ENCODE results near the gene AP5S1.

The AP5S1 gene

DNA sequence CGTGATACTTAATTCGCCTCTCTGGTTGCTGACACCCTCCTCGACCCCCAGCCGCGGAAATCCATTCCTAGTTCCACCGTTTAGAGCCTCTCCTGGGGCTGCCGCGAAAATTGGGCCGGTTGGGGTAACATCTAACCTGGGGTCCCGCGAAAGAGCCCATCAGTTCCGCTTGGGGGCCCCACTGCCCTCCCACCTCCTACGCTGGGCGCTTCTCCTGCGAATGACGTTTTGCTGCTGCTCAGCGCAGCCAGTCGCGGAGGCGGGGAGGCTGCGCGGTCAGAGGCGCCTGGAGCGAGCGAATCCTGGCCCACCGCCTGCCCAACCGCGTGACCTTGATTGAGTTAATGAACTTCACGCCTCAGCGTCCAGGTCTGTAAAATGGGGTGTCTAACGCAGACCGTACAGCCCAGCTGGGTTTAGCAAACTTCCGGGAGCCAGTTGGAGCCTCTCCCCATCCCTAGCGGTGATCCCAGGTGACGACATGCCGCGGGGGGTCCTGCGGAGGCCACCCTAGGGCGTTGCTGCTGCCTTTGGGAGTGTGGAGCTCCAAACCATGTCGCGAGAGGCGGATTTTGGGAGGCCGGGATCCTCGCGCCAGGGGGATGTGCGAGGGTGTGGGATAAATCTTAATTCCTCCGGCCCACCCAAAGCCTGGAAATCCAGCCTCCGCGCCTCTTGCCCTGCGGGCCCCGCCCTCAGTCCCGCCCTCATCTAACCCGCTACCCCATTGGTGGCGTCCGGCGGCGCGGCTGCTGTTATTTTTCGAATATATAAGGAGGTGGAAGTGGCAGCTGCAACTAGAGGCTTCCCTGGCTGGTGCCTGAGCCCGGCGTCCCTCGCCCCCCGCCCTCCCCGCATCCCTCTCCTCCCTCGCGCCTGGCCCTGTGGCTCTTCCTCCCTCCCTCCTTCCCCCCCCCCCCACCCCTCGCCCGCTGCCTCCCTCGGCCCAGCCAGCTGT, 24.6 kb upstream of the AP5S1 start, which contains the start of gene CDC25B:
Gene CDC25B, plus strand, starts transcription at position 800 of the 958 bp plus-strand sequence. CDS start 222 bp downstream, outside the sequence.
- WGBS (ENCODE audit: extremely low coverage, insufficient coverage, low lambda C conversion rate) = no CpG with 5 or more reads among the region's 69 CpGs
- peak within 1 kb of the TSS; percentile 99 for H3K4me2 ChIP-seq (ENCODE audit: low read length)
- H3K4me1 ChIP-seq (ENCODE audit: control insufficient read depth, low read depth, low read length) = peaks cover 13% of the 10 kb centered on the region
- peak within 1 kb of the TSS; percentile 66 for H3K23ac ChIP-seq (ENCODE audit: low read length)
- H3K9ac ChIP-seq (ENCODE audit: low read length) = peak within 1 kb of the TSS; percentile 89
- H2BK15ac ChIP-seq (replicated peaks; ENCODE audit: low read depth) = no peak within 1 kb of the TSS
- H2BK120ac ChIP-seq (ENCODE audit: low read depth, low read length) = no peak within 1 kb of the TSS
- H4K8ac ChIP-seq (ENCODE audit: low read depth, low read length) = no peak within 1 kb of the TSS
- peak within 1 kb of the TSS; percentile 86 for H3K18ac ChIP-seq (ENCODE audit: low read length)
- H3K79me2 ChIP-seq (ENCODE audit: control insufficient read depth, insufficient read depth, low read length) = no peaks in the 10 kb centered on the region
- H3K27me3 ChIP-seq (ENCODE audit: insufficient read depth, low read length, poor library complexity) = no peaks in the 10 kb centered on the region
- no peak within 1 kb of the TSS for H4K5ac ChIP-seq (ENCODE audit: low read length)
- peak within 1 kb of the TSS; percentile 66 for H3K4ac ChIP-seq (ENCODE audit: low read depth, low read length)
- no peaks in the 10 kb centered on the region for H3K36me3 ChIP-seq (ENCODE audit: control insufficient read depth, insufficient read depth, low read length)
- peak; percentile 94 for DNase-seq
- peak within 1 kb of the TSS; percentile 98 for H3K56ac ChIP-seq (ENCODE audit: low read length)
- H2BK5ac ChIP-seq (ENCODE audit: low read length) = peak within 1 kb of the TSS; percentile 49
- H3K79me1 ChIP-seq (ENCODE audit: low read length) = peaks cover 1% of the 10 kb centered on the region
- peak within 1 kb of the TSS; percentile 68 for H3K4me3 ChIP-seq (ENCODE audit: low read length)
- H3K27ac ChIP-seq (ENCODE audit: low read depth, low read length) = peak within 1 kb of the TSS; percentile 42
- H2AK5ac ChIP-seq (ENCODE audit: low read length) = peak within 1 kb of the TSS; percentile 45

- no peak overlapping the region for H2BK15ac ChIP-seq (replicated peaks; ENCODE audit: low read depth)
- peak overlapping the region; percentile 47 for H3K4me2 ChIP-seq (ENCODE audit: low read length)
- H4K5ac ChIP-seq (ENCODE audit: low read length) = no peak overlapping the region
- peak overlapping the region; percentile 86 for H3K18ac ChIP-seq (ENCODE audit: low read length)
- H3K27ac ChIP-seq (ENCODE audit: low read depth, low read length) = peak overlapping the region; percentile 42
- H3K23ac ChIP-seq (ENCODE audit: low read length) = peak overlapping the region; percentile 66
- H3K4me3 ChIP-seq (ENCODE audit: low read length) = peak overlapping the region; percentile 64
- H3K27me3 ChIP-seq (ENCODE audit: insufficient read depth, low read length, poor library complexity) = no peaks in the 10 kb centered on the region
- peak overlapping the region; percentile 66 for H3K4ac ChIP-seq (ENCODE audit: low read depth, low read length)
- no peaks in the 10 kb centered on the region for H3K36me3 ChIP-seq (ENCODE audit: control insufficient read depth, insufficient read depth, low read length)
- no CpG with 5 or more reads among the region's 33 CpGs for WGBS (ENCODE audit: extremely low coverage, insufficient coverage, low lambda C conversion rate)
- DNase-seq = no peak
- H3K79me2 ChIP-seq (ENCODE audit: control insufficient read depth, insufficient read depth, low read length) = no peaks in the 10 kb centered on the region
- H2BK120ac ChIP-seq (ENCODE audit: low read depth, low read length) = no peak overlapping the region
- no peak overlapping the region for H2AK5ac ChIP-seq (ENCODE audit: low read length)
- H3K4me1 ChIP-seq (ENCODE audit: control insufficient read depth, low read depth, low read length) = peaks cover 13% of the 10 kb centered on the region
- no peak overlapping the region for H4K8ac ChIP-seq (ENCODE audit: low read depth, low read length)
- H3K79me1 ChIP-seq (ENCODE audit: low read length) = peaks cover 1% of the 10 kb centered on the region
- H3K9ac ChIP-seq (ENCODE audit: low read length) = peak overlapping the region; percentile 82
- peak overlapping the region; percentile 90 for H3K56ac ChIP-seq (ENCODE audit: low read length)
- no peak overlapping the region for H2BK5ac ChIP-seq (ENCODE audit: low read length)
Observed at GRCh38 chr20:3796477-3797225, 23.7 kb upstream of the AP5S1 start.

DNA sequence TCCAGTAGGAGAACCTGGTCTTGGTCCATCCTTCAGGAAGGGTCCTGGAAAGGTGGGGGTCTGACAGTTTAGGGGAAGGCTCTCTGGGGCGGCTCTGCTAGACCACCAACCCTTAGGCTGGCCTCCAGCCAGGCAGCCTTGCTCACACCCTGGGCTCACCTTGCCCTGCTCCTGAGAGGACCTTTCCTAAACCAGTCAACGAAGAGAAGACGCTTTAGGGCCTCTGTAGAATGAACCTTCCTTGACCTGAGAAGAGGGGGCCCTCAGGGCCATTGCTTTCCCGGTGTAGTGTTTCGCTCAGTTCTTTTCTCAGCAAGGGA, 23.2 kb upstream of the AP5S1 start:
- peak overlapping the region; percentile 82 for H3K9ac ChIP-seq (ENCODE audit: low read length)
- no peaks in the 10 kb centered on the region for H3K79me2 ChIP-seq (ENCODE audit: control insufficient read depth, insufficient read depth, low read length)
- H3K4me3 ChIP-seq (ENCODE audit: low read length) = no peak overlapping the region
- H3K56ac ChIP-seq (ENCODE audit: low read length) = peak overlapping the region; percentile 90
- H3K36me3 ChIP-seq (ENCODE audit: control insufficient read depth, insufficient read depth, low read length) = no peaks in the 10 kb centered on the region
- DNase-seq = no peak
- H2BK15ac ChIP-seq (replicated peaks; ENCODE audit: low read depth) = no peak overlapping the region
- H2BK5ac ChIP-seq (ENCODE audit: low read length) = no peak overlapping the region
- no CpG with 5 or more reads among the region's 5 CpGs for WGBS (ENCODE audit: extremely low coverage, insufficient coverage, low lambda C conversion rate)
- H3K4me2 ChIP-seq (ENCODE audit: low read length) = peak overlapping the region; percentile 20
- H2AK5ac ChIP-seq (ENCODE audit: low read length) = peak overlapping the region; percentile 45
- H4K8ac ChIP-seq (ENCODE audit: low read depth, low read length) = no peak overlapping the region
- H4K5ac ChIP-seq (ENCODE audit: low read length) = no peak overlapping the region
- peaks cover 13% of the 10 kb centered on the region for H3K4me1 ChIP-seq (ENCODE audit: control insufficient read depth, low read depth, low read length)
- no peak overlapping the region for H3K4ac ChIP-seq (ENCODE audit: low read depth, low read length)
- H3K27ac ChIP-seq (ENCODE audit: low read depth, low read length) = no peak overlapping the region
- H3K18ac ChIP-seq (ENCODE audit: low read length) = no peak overlapping the region
- H3K23ac ChIP-seq (ENCODE audit: low read length) = no peak overlapping the region
- no peak overlapping the region for H2BK120ac ChIP-seq (ENCODE audit: low read depth, low read length)
- no peaks in the 10 kb centered on the region for H3K27me3 ChIP-seq (ENCODE audit: insufficient read depth, low read length, poor library complexity)
- H3K79me1 ChIP-seq (ENCODE audit: low read length) = peaks cover 1% of the 10 kb centered on the region

DNA sequence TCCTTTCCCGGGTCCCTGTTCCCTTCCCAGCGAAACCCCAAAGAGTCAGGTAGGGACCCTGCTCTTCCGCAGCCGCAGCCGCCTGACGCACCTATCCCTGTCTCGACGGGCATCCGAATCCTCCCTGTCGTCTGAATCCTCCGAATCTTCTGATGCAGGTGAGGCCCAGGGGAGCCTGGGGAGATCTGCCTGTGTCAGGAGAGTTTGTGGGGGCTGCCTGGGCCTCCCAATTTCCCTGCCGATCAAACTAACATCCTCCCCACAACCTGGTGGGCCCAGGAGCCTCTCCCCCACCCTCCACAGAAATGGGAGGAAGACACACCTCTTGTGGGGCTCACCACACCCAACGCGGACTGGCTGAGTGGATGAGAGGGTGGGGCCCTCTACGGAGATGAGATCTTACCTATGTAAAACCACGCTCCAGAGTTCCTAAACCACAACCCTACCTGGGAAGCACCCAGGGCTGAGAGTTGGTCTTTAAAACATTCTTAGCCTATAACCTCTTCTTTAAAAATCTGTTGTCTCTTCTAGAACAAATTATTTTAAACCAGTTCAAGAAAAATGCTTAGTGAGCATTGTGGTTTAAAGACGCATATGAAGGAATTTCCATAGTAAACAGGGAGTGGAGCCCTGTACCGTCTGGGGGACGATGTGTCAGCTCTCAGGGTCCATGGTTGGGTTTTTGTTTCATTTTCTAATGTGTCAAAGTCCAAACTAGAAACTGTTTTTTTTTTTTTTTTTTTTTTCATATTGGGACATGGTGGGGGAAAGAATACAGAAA, 22.6 kb upstream of the AP5S1 start:
- Histone ChIP-seq H3K4ac (ENCODE audit: low read depth, low read length) (no peak overlapping the region), H3K4me2 (ENCODE audit: low read length) (no peak overlapping the region), H2BK15ac (replicated peaks; ENCODE audit: low read depth) (no peak overlapping the region), H2AK5ac (ENCODE audit: low read length) (no peak overlapping the region), H3K27ac (ENCODE audit: low read depth, low read length) (no peak overlapping the region), H3K4me1 (ENCODE audit: control insufficient read depth, low read depth, low read length) (peaks cover 13% of the 10 kb centered on the region), H3K23ac (ENCODE audit: low read length) (no peak overlapping the region), H2BK120ac (ENCODE audit: low read depth, low read length) (no peak overlapping the region), H2BK5ac (ENCODE audit: low read length) (no peak overlapping the region), H4K8ac (ENCODE audit: low read depth, low read length) (no peak overlapping the region), H3K9ac (ENCODE audit: low read length) (peak overlapping the region; percentile 82), H3K36me3 (ENCODE audit: control insufficient read depth, insufficient read depth, low read length) (peaks cover 1% of the 10 kb centered on the region), H3K79me1 (ENCODE audit: low read length) (peaks cover 1% of the 10 kb centered on the region), H3K27me3 (ENCODE audit: insufficient read depth, low read length, poor library complexity) (no peaks in the 10 kb centered on the region), H3K56ac (ENCODE audit: low read length) (peak overlapping the region; percentile 49), H3K79me2 (ENCODE audit: control insufficient read depth, insufficient read depth, low read length) (no peaks in the 10 kb centered on the region), H4K5ac (ENCODE audit: low read length) (no peak overlapping the region), H3K18ac (ENCODE audit: low read length) (no peak overlapping the region), H3K4me3 (ENCODE audit: low read length) (no peak overlapping the region)
- no CpG with 5 or more reads among the region's 19 CpGs for WGBS (ENCODE audit: extremely low coverage, insufficient coverage, low lambda C conversion rate)
- DNase-seq = no peak

DNA sequence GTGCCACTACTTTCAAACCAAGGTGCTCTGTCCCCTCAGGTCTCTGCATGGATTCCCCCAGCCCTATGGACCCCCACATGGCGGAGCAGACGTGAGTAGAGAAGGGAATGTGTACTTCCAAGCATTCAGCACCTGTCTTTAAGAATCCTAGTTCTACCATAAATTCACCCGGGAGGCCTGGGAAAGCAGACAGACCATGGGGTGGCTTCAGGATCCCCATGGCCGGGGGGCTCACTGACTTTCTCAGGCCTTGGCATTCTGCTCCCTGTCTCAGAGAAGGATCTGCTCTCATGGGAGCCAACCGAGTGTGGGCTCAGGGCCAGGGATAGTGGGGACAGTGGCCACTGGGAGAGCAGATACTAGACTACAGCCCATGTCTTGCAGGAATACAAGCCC, 22.0 kb upstream of the AP5S1 start:
- no peak overlapping the region for H3K4me2 ChIP-seq (ENCODE audit: low read length)
- H3K56ac ChIP-seq (ENCODE audit: low read length) = no peak overlapping the region
- no peak overlapping the region for H2AK5ac ChIP-seq (ENCODE audit: low read length)
- H3K27ac ChIP-seq (ENCODE audit: low read depth, low read length) = no peak overlapping the region
- H2BK120ac ChIP-seq (ENCODE audit: low read depth, low read length) = no peak overlapping the region
- H2BK5ac ChIP-seq (ENCODE audit: low read length) = no peak overlapping the region
- peaks cover 6% of the 10 kb centered on the region for H3K36me3 ChIP-seq (ENCODE audit: control insufficient read depth, insufficient read depth, low read length)
- no peak for DNase-seq
- no peak overlapping the region for H4K5ac ChIP-seq (ENCODE audit: low read length)
- H3K4ac ChIP-seq (ENCODE audit: low read depth, low read length) = no peak overlapping the region
- H3K79me2 ChIP-seq (ENCODE audit: control insufficient read depth, insufficient read depth, low read length) = no peaks in the 10 kb centered on the region
- no peaks in the 10 kb centered on the region for H3K27me3 ChIP-seq (ENCODE audit: insufficient read depth, low read length, poor library complexity)
- H3K18ac ChIP-seq (ENCODE audit: low read length) = no peak overlapping the region
- no peak overlapping the region for H3K23ac ChIP-seq (ENCODE audit: low read length)
- no CpG with 5 or more reads among the region's 5 CpGs for WGBS (ENCODE audit: extremely low coverage, insufficient coverage, low lambda C conversion rate)
- H2BK15ac ChIP-seq (replicated peaks; ENCODE audit: low read depth) = no peak overlapping the region
- no peak overlapping the region for H4K8ac ChIP-seq (ENCODE audit: low read depth, low read length)
- H3K4me1 ChIP-seq (ENCODE audit: control insufficient read depth, low read depth, low read length) = peaks cover 13% of the 10 kb centered on the region
- peaks cover 1% of the 10 kb centered on the region for H3K79me1 ChIP-seq (ENCODE audit: low read length)
- no peak overlapping the region for H3K4me3 ChIP-seq (ENCODE audit: low read length)
- no peak overlapping the region for H3K9ac ChIP-seq (ENCODE audit: low read length)
